HepG2 (cell line): ENCODE measurements around the gene SNCAIP. TPM values are rescaled to one million over a fixed set of nuclear protein-coding genes. Genes with fewer than 3 reads are reported as not detected.

Experiments
- ATAC-seq: fragments of 200-7000 bp; cut with Tn5 transposase; 3 replicates; pipeline ENCODE4 v1.9.1; 2020; ENCODE audit warnings: mild to moderate bottlenecking, moderate library complexity
- BruUV-seq: library from RNA; stranded (reverse); fragments of 400-500 nt; replicated peaks from 2 replicates; lab custom pipeline; 2021; lab: Mats Ljungman, UMichigan
- CTCF ChIA-PET: fragments of 300-600 bp; formaldehyde crosslinking; extraction: SDS; loops from one replicate; lab custom pipeline; 2021; ENCODE audit warnings: low total read pairs, inconsistent platforms, low intra/inter-chr PET ratio; lab: Yijun Ruan, JAX
- POLR2A ChIA-PET: fragments of 350-600 bp; sonication (Branson Sonifier 250); formaldehyde crosslinking; loops from one replicate; lab custom pipeline; 2020; ENCODE audit warnings: antibody characterized with exemption, inconsistent platforms; lab: Yijun Ruan, JAX
- DNase-seq: peaks from one replicate; pipeline ENCODE4 v3.0.0-alpha.2; 2015; ENCODE audit warnings: low spot score
- FAIRE-seq: peaks from 3 replicates; lab custom pipeline; 2011; peaks lifted over from hg19 to GRCh38; lab: Jason Lieb, UNC
- H2AFZ ChIP-seq: one replicate; pipeline ENCODE4 v1.6.1; 2011; ENCODE audit warnings: low read length, inconsistent platforms
- H3K27ac ChIP-seq: fragments of 300-600 bp; 3 replicates; pipeline ENCODE4 v1.8.0; 2011; ENCODE audit warnings: mixed run types, mild to moderate bottlenecking, mixed read lengths, low read length, inconsistent platforms; ENCODE audit not compliant: insufficient read depth; ENCODE audit errors: extremely low read length
- H3K27me3 ChIP-seq, 2 experiments: fragments of 200-600 bp in 1 of 2; 2 replicates in 1 of 2; 3 replicates in 1 of 2; pipeline versions ENCODE4 v1.6.0 to v1.8.0; 2011; ENCODE audit warnings: low read length in 2 of 2, mild to moderate bottlenecking in 2 of 2, moderate library complexity in 2 of 2, inconsistent platforms in 1 of 2; ENCODE audit not compliant: insufficient read depth in 2 of 2, control insufficient read depth in 1 of 2
- H3K36me3 ChIP-seq, 2 experiments: fragments of 200-600 bp in 1 of 2; replicated peaks in 1 of 2; 2 replicates in 1 of 2; 3 replicates in 1 of 2; pipeline versions ENCODE4 v1.5.1 to v1.8.0; 2011; ENCODE audit warnings: low read length in 2 of 2, inconsistent platforms in 1 of 2; ENCODE audit not compliant: insufficient read depth in 2 of 2, control insufficient read depth in 1 of 2
- H3K4me1 ChIP-seq: 2 replicates; pipeline ENCODE4 v1.5.1; 2012; ENCODE audit warnings: low read length, inconsistent platforms; ENCODE audit not compliant: insufficient read depth
- H3K4me2 ChIP-seq: 2 replicates; pipeline ENCODE4 v1.6.0; 2011; ENCODE audit warnings: low read depth, low read length, inconsistent platforms
- H3K4me3 ChIP-seq, 3 experiments: fragments of 200-600 bp in 1 of 3; sonication (generic), shearing (Covaris generic) in 1 of 3; replicated peaks in 1 of 3; 2 replicates each; pipeline ENCODE4 v1.5.1; 2011 to 2016; ENCODE audit warnings: low read length in 3 of 3, inconsistent platforms in 2 of 3, low read depth in 2 of 3, mild to moderate bottlenecking in 2 of 3, control low read depth in 1 of 3, mixed read lengths in 1 of 3; ENCODE audit not compliant: insufficient read depth in 1 of 3
- H3K79me2 ChIP-seq: one replicate; pipeline ENCODE4 v1.6.1; 2011; ENCODE audit warnings: low read length, inconsistent platforms; ENCODE audit not compliant: insufficient read depth
- H3K9ac ChIP-seq: 2 replicates; pipeline ENCODE4 v1.6.0; 2011; ENCODE audit warnings: mild to moderate bottlenecking, low read depth, low read length, inconsistent platforms; ENCODE audit not compliant: insufficient read depth
- H3K9me3 ChIP-seq: 2 replicates; pipeline ENCODE4 v1.5.1; 2012; ENCODE audit warnings: mild to moderate bottlenecking, low read length
- H4K20me1 ChIP-seq: 2 replicates; pipeline ENCODE4 v1.6.0; 2011; ENCODE audit warnings: inconsistent platforms, mild to moderate bottlenecking, low read length, moderate library complexity; ENCODE audit not compliant: insufficient read depth
- AGO1 ChIP-seq: fragments of 200-400 bp; formaldehyde crosslinking; IDR thresholded peaks from 2 replicates; pipeline ENCODE4 v1.6.1; 2017; ENCODE audit warnings: mild to moderate bottlenecking, low read depth, low read length, moderate library complexity; ENCODE audit not compliant: poor library complexity, severe bottlenecking
- POLR2A ChIP-seq, 2 experiments: IDR thresholded peaks; 2 replicates each; pipeline ENCODE4 v1.6.1; 2011; ENCODE audit warnings: low read depth in 2 of 2, low read length in 2 of 2, mild to moderate bottlenecking in 1 of 2, moderate library complexity in 1 of 2; ENCODE audit not compliant: insufficient read depth in 1 of 2
- RELA ChIP-seq: sonication (generic); formaldehyde crosslinking; IDR thresholded peaks from 2 replicates; pipeline ENCODE4 v1.4.0; 2020; ENCODE audit warnings: missing genetic modification reagents
- SRSF1 ChIP-seq: fragments of 200-400 bp; formaldehyde crosslinking; optimal IDR thresholded peaks from 2 replicates; pipeline ENCODE3; 2017; ENCODE audit warnings: mild to moderate bottlenecking, low read depth, low read length, moderate library complexity
- ZBTB21 ChIP-seq: sonication (generic); formaldehyde crosslinking; IDR thresholded peaks from 2 replicates; pipeline ENCODE4 v1.4.0; 2020; ENCODE audit warnings: missing genetic modification reagents
- ZC3H13 ChIP-seq: sonication (generic); formaldehyde crosslinking; IDR thresholded peaks from 2 replicates; pipeline ENCODE4 v1.8.1; 2023; ENCODE audit warnings: mild to moderate bottlenecking, missing genetic modification reagents, moderate library complexity
- ZNF160 ChIP-seq: sonication (generic); formaldehyde crosslinking; IDR thresholded peaks from 2 replicates; pipeline ENCODE4 v1.8.0; 2022; ENCODE audit warnings: mild to moderate bottlenecking, inconsistent platforms, missing genetic modification reagents
- ZNF235 ChIP-seq: sonication (generic); formaldehyde crosslinking; IDR thresholded peaks from 2 replicates; pipeline ENCODE4 v1.8.1; 2023; ENCODE audit warnings: mild to moderate bottlenecking, missing genetic modification reagents, borderline replicate concordance
- ZNF616 ChIP-seq: sonication (generic); formaldehyde crosslinking; IDR thresholded peaks from 2 replicates; pipeline ENCODE4 v1.5.0; 2020; ENCODE audit warnings: low read depth, mild to moderate bottlenecking, missing genetic modification reagents
- ZNF780A ChIP-seq: sonication (generic); formaldehyde crosslinking; IDR thresholded peaks from 2 replicates; pipeline ENCODE4 v1.8.0; 2022; ENCODE audit warnings: mild to moderate bottlenecking, missing genetic modification reagents, moderate library complexity
- WGBS: methylation state at CpG from one replicate; pipeline ENCODE4 v1.1.6; 2017; ENCODE audit warnings: low lambda C conversion rate; 5-methylcytosine and 5-hydroxymethylcytosine counted together
- in situ Hi-C: cut with HindIII; loops from 2 replicates; pipeline ENCODE4 v1.10.0; 2017; ENCODE audit warnings: low pct_unique_long_range_greater_than_20kb; ENCODE audit not compliant: extremely low pct_ligation_motif_present
- intact Hi-C: fragments of 100-400 bp; cut with micrococcal nuclease; formaldehyde crosslinking; loops from one replicate; pipeline ENCODE4 v1.10.0; 2022; ENCODE audit not compliant: unreplicated experiment
- polyA plus RNA-seq, 8 experiments: library from polyadenylated mRNA; depleted of rRNA in 3 of 8; stranded (reverse) in 7 of 8; unstranded in 1 of 8; fragments of >200 nt; fragmentation: Illumina TruSeq in 4 of 8; extraction: Trizol in 4 of 8; gene quantifications; 2 replicates each; pipeline versions ENCODE4 v1.2.1 to v1.2.3, GENCODE V29; 2011 to 2016; ENCODE audit warnings: low read depth in 4 of 8, missing spikeins in 1 of 8, mixed read lengths in 1 of 8; ENCODE audit not compliant: insufficient read depth in 1 of 8
- total RNA-seq, 5 experiments: library from RNA; depleted of rRNA; stranded (reverse); fragments of >200 nt; fragmentation: Illumina TruSeq; extraction: Trizol; gene quantifications; 2 replicates each; pipeline ENCODE4 v1.2.3, GENCODE V29; 2016; ENCODE audit warnings: low read depth in 1 of 5
- TF ChIP-seq, protein P1 (sequence below): fragments of 450-650 bp; IDR thresholded peaks from 2 replicates; pipeline ENCODE4 v1.6.1; 2016
- TF ChIP-seq, protein P2 (sequence below): sonication (generic); formaldehyde crosslinking; IDR thresholded peaks from 2 replicates; pipeline ENCODE4 v1.8.0; 2022; ENCODE audit warnings: missing genetic modification reagents, mild to moderate bottlenecking, moderate library complexity, borderline replicate concordance
- TF ChIP-seq, protein P3 (sequence below): sonication (generic); formaldehyde crosslinking; IDR thresholded peaks from 2 replicates; pipeline ENCODE4 v1.5.0; 2020; ENCODE audit warnings: missing genetic modification reagents, mild to moderate bottlenecking, borderline replicate concordance
- TF ChIP-seq, protein P4 (sequence below): sonication (generic); formaldehyde crosslinking; IDR thresholded peaks from 2 replicates; pipeline ENCODE4 v1.8.1; 2023; ENCODE audit warnings: mild to moderate bottlenecking, moderate library complexity, missing genetic modification reagents

SNCAIP gene
- total and polyA plus RNA-seq, 2 of the 13 experiments (the other 11 are each of a cell fraction or from before 2014, with no cell fraction given) = not detected

DNA sequence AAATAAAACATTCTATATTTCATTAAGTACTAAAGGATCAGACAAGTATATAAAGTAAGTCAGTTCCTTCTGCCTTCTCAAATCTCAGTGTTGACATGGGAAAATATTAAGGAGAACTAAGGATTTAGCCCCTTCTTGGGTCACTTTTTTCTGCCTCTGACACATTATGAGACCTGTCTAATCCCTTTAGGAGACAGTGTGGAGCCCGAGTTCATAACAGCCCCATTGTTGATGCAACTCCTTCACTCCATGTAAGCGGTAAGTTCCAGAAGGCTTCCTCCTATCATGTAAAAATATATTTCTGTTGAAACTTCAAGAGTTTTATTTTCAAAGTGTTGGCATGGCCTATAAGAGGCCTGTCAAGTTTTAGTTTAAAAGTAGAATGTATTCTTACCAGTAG, 152.2 kb downstream of the SNCAIP start:
- in situ Hi-C loops = no loop called here
- ATAC-seq = no peak
- no peak for FAIRE-seq

DNA sequence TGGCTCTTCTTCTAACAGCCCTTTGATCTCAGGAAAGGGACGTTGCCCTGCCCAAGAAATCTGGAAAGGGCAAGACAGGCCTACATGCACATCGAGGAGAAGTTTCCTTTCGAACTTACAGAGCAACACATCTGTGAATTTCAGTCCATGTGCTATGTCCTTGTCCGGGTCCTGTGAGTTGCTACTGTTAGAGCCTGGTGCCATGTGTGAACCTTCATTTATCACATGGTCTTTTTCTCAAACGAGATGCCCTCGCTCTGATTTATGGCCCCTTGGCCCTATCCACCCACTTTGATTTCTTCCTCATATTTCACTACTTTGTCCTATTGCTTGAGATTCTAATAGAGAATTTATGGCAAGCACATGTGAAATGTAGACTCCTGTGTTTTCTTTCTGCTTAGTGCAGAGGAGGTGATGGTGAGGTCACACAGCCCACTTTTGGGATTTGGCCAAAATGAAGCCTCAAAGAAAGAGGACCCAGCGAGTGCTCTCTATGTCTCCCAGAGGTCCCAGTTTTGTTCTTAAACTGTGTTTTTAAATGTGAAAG, 153.1 kb downstream of the SNCAIP start:
- Histone ChIP-seq H3K4me1 (no peaks in the 10 kb centered on the region), H3K4me3 (no peak overlapping the region), H3K9me3 (no peaks in the 10 kb centered on the region), H3K36me3 (no peaks in the 10 kb centered on the region), H3K27me3 (no peaks in the 10 kb centered on the region), H4K20me1 (no peaks in the 10 kb centered on the region), H3K4me2 (no peak overlapping the region), H2AFZ (no peak overlapping the region), H3K9ac (no peak overlapping the region), H3K79me2 (no peaks in the 10 kb centered on the region), H3K27ac (no peak overlapping the region)
- POLR2A ChIA-PET = no interaction called here
- in situ Hi-C loops = no loop called here
- CTCF ChIA-PET = no interaction called here
- intact Hi-C loops = no loop called here
- DNase-seq (no peak), ATAC-seq (no peak), FAIRE-seq (no peak)
- WGBS = 45% methylated on average over 6 of the region's 7 CpGs
- TF ChIP-seq, protein P1, sequence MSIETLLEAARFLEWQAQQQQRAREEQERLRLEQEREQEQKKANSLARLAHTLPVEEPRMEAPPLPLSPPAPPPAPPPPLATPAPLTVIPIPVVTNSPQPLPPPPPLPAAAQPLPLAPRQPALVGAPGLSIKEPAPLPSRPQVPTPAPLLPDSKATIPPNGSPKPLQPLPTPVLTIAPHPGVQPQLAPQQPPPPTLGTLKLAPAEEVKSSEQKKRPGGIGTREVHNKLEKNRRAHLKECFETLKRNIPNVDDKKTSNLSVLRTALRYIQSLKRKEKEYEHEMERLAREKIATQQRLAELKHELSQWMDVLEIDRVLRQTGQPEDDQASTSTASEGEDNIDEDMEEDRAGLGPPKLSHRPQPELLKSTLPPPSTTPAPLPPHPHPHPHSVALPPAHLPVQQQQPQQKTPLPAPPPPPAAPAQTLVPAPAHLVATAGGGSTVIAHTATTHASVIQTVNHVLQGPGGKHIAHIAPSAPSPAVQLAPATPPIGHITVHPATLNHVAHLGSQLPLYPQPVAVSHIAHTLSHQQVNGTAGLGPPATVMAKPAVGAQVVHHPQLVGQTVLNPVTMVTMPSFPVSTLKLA = peak; percentile 93
- TF ChIP-seq ZNF616 (CRISPR knock-in tag) = no peak
- no peak for TF ChIP-seq ZNF235
- TF ChIP-seq, protein P2, sequence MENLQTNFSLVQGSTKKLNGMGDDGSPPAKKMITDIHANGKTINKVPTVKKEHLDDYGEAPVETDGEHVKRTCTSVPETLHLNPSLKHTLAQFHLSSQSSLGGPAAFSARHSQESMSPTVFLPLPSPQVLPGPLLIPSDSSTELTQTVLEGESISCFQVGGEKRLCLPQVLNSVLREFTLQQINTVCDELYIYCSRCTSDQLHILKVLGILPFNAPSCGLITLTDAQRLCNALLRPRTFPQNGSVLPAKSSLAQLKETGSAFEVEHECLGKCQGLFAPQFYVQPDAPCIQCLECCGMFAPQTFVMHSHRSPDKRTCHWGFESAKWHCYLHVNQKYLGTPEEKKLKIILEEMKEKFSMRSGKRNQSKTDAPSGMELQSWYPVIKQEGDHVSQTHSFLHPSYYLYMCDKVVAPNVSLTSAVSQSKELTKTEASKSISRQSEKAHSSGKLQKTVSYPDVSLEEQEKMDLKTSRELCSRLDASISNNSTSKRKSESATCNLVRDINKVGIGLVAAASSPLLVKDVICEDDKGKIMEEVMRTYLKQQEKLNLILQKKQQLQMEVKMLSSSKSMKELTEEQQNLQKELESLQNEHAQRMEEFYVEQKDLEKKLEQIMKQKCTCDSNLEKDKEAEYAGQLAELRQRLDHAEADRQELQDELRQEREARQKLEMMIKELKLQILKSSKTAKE = no peak
- TF ChIP-seq POLR2A (IDR thresholded peaks at IDR 0.05; ENCODE audit: insufficient read depth in 1 of 2, low read depth in 2 of 2, low read length in 2 of 2) = no peak
- no peak for TF ChIP-seq AGO1
- TF ChIP-seq ZBTB21 (CRISPR knock-in tag) = no peak
- no TSS peak for BruUV-seq

More for the DNA sequence above, 152.2 kb downstream of the SNCAIP start:
- H3K9me3 ChIP-seq = no peaks in the 10 kb centered on the region
- TF ChIP-seq, protein P3, sequence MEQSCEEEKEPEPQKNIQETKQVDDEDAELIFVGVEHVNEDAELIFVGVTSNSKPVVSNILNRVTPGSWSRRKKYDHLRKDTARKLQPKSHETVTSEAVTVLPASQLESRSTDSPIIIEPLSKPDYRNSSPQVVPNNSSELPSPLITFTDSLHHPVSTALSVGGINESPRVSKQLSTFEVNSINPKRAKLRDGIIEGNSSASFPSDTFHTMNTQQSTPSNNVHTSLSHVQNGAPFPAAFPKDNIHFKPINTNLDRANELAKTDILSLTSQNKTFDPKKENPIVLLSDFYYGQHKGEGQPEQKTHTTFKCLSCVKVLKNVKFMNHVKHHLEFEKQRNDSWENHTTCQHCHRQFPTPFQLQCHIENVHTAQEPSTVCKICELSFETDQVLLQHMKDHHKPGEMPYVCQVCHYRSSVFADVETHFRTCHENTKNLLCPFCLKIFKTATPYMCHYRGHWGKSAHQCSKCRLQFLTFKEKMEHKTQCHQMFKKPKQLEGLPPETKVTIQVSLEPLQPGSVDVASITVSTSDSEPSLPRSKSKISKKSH (CRISPR knock-in tag) = no peak
- TF ChIP-seq ZC3H13 (CRISPR knock-in tag) (no peak), RELA (CRISPR knock-in tag) (no peak), ZNF160 (no peak), SRSF1 (no peak), ZNF780A (CRISPR knock-in tag) (no peak)
- TF ChIP-seq, protein P4, sequence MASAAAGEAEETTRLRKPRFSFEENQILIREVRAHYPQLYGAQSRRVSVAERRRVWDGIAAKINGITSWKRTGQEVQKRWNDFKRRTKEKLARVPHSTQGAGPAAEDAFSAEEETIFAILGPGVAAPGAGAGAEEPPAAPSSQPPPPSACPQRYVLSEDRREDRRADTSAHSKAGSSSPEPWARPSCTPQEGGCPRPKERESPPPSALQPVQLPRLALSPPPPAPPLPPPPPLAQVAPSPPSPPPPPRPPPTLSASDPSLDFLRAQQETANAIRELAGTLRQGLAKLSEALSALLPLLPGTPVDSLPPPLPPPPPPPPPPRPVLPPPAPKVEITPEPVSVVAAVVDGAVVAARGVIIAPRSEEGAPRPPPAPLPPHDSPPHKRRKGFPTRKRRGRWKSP = no peak
- no peak overlapping the region for H3K4me2 ChIP-seq
- H3K79me2 ChIP-seq = no peaks in the 10 kb centered on the region
- no peak overlapping the region for H3K27ac ChIP-seq
- no peaks in the 10 kb centered on the region for H3K27me3 ChIP-seq
- BruUV-seq = no TSS peak
- no peaks in the 10 kb centered on the region for H4K20me1 ChIP-seq
- no peak overlapping the region for H3K9ac ChIP-seq
- intact Hi-C loops = no loop called here
- no peaks in the 10 kb centered on the region for H3K4me1 ChIP-seq
- WGBS = 44% methylated on average over 2 of the region's 2 CpGs
- POLR2A ChIA-PET = no interaction called here
- no peak overlapping the region for H3K4me3 ChIP-seq
- H3K36me3 ChIP-seq = no peaks in the 10 kb centered on the region
- CTCF ChIA-PET = no interaction called here
- no peak for DNase-seq
- no peak overlapping the region for H2AFZ ChIP-seq
